ENCODE results near the gene STK32C.

- TF ChIP-seq CTCF (IDR thresholded peaks at IDR 0.05) (no peak), EZH2 (IDR thresholded peaks at IDR 0.05) (no peak)
Measured at GRCh38 chr10:132183046-132183445, 124.7 kb downstream of the STK32C start.

Data from neural progenitor cell (in vitro differentiated cells).